ENCODE measurements around the gene IL13RA2.

IL13RA2 gene

GRCh38 chrX:114985967-114986592 lies 31.3 kb downstream of the IL13RA2 start:
- no peak for DNase-seq

DNA sequence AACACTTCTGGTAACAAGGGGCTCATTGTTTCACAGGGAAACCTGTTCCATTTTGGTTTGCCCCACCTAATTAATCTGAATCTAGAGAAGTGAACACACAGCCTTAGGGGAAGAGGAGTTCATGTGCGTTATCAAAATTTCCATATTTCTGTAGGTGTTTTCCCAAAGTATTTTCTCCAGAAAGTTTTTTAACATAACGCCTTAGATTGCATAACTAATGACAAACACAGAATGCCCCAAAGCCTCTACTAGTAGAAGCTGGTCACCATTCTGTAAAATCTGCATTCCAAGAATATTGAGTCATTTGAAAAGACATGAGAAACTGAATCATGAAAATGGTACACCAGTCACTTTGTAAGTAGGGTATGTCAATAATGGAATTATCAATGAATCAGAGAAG lies 41.1 kb downstream of the IL13RA2 start:
- no peak for DNase-seq

- no peak for DNase-seq
Measured at GRCh38 chrX:114973013-114973412, 44.4 kb downstream of the IL13RA2 start.

GRCh38 chrX:114970806-114971205 lies 46.6 kb downstream of the IL13RA2 start:
- no peak for DNase-seq

DNA sequence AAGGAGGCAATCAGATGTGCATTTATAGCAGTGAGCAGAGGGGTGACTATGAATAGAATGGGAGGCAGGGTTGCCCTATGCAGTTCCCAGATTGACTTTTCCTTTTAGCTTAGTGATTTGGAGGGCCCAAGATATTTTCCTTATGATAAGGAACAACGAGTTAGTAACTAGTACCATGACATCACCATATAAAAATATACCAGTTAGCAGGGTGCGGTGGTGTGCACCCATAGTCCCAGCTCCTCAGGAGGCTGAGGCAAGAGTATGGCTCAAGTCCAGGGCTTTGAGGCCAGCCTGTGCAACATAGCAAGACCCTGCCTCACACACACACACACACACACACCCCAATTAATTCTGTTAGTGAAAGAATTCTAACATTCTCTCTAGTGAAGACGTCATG lies 53.0 kb downstream of the IL13RA2 start:
- DNase-seq: no peak

DNA sequence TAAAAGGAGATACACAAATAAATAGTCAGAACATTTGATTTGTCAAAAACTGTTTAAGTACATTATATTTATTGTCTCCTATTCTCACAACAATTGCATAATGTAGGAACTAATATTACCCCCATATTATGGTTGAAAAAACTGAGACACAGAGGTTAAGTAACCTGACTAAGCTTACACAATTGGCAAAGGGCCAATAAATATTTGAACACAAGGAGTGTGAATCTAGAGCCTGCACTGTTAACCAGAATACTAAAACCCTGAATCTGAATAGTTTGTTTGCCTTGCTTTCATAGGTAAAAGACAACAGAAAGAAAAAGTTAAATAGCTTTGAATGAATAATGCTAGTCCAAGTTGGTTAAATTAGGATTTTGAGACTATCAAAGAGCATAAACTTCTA lies 55.2 kb downstream of the IL13RA2 start:
- DNase-seq: no peak

DNA sequence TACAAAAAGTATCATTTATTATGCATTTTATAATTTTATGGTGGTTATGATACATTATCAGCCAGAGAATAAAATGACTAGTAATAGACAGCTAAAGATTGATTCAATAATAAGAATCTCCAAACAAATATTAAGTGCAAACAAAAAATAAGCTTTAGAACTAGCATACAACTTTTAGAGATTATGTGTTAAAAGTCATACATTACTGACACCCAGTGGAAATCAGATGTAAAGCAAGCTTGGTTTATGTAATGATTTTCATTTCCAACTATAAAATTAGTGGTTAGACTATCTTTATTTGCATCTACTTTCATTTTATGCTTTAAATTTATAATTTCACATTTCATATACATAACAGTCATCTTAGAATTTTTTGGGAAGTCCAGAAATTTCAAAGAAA lies 57.7 kb downstream of the IL13RA2 start:
- no peak for DNase-seq

All from femur (tissue), 1 donor.